B cell (primary cell): ENCODE results near the gene CPNE4. TPM values are rescaled to one million over a fixed set of nuclear protein-coding genes. Genes with fewer than 3 reads are reported as not detected.

Experiments
- ATAC-seq: fragments of 200-7000 bp; cut with Tn5 transposase; one replicate; pipeline ENCODE4 v1.10.0; 2021; ENCODE audit warnings: low read depth, mild to moderate bottlenecking, moderate number of reproducible peaks, moderate library complexity
- CTCF ChIA-PET: fragments of 350-600 bp; sonication (Branson Sonifier 250); formaldehyde crosslinking; loops from one replicate; lab custom pipeline; 2021; ENCODE audit warnings: antibody characterized with exemption, inconsistent platforms; lab: Charles Lee
- POLR2A ChIA-PET: fragments of 350-600 bp; sonication (Branson Sonifier 250); formaldehyde crosslinking; loops from one replicate; lab custom pipeline; 2021; ENCODE audit warnings: antibody characterized with exemption; lab: Charles Lee
- DNase-seq: peaks from one replicate; pipeline ENCODE4 v3.0.0; 2013
- H2AFZ ChIP-seq: 2 replicates; pipeline ENCODE4 v1.6.1; 2012; ENCODE audit warnings: mild to moderate bottlenecking, low read depth, low read length; ENCODE audit not compliant: insufficient read depth, poor library complexity, severe bottlenecking
- H3K27ac ChIP-seq, 2 donors: 1 replicate in 1 of 2; 2 replicates in 1 of 2; pipeline ENCODE4 v1.5.1; 2012 to 2013; ENCODE audit warnings: low read length in 2 of 2, mild to moderate bottlenecking in 2 of 2, moderate library complexity in 1 of 2
- H3K27me3 ChIP-seq, 4 experiments: fragments of 200-600 bp in 1 of 4; sonication (generic) in 1 of 4; replicated peaks in 1 of 4; 1 replicate in 2 of 4; 2 replicates in 2 of 4; pipeline versions ENCODE4 v1.6.1 to v1.7.0; 2013 to 2016; ENCODE audit warnings: low read length in 3 of 4, mild to moderate bottlenecking in 2 of 4, mixed read lengths in 1 of 4, moderate library complexity in 1 of 4; ENCODE audit not compliant: insufficient read depth in 4 of 4, control insufficient read depth in 3 of 4; ENCODE audit errors: control extremely low read depth in 1 of 4
- H3K36me3 ChIP-seq, 2 experiments: replicated peaks in 1 of 2; 1 replicate in 1 of 2; 2 replicates in 1 of 2; pipeline versions ENCODE4 v1.6.1 to v1.7.1; 2013; ENCODE audit warnings: low read length in 1 of 2; ENCODE audit not compliant: insufficient read depth in 2 of 2, control insufficient read depth in 1 of 2; ENCODE audit errors: control extremely low read depth in 1 of 2, extremely low read depth in 1 of 2
- H3K4me1 ChIP-seq, 2 donors: fragments of 200-600 bp in 1 of 2; sonication (generic) in 1 of 2; 1 replicate in 1 of 2; 2 replicates in 1 of 2; pipeline versions ENCODE4 v1.5.1 to v1.6.1; 2013 to 2017; ENCODE audit warnings: low read length in 2 of 2; ENCODE audit not compliant: control insufficient read depth in 2 of 2, insufficient read depth in 2 of 2
- H3K4me2 ChIP-seq: replicated peaks from 2 replicates; pipeline ENCODE3; 2012; ENCODE audit warnings: mild to moderate bottlenecking, low read depth, low read length; ENCODE audit not compliant: poor library complexity, severe bottlenecking
- H3K4me3 ChIP-seq, 5 experiments: fragments of 200-600 bp in 1 of 5; sonication (generic) in 1 of 5; 1 replicate in 3 of 5; 2 replicates in 2 of 5; pipeline versions ENCODE4 v1.5.1 to v1.7.0; 2011 to 2016; ENCODE audit warnings: low read length in 4 of 5, mild to moderate bottlenecking in 4 of 5, low read depth in 2 of 5, control low read depth in 1 of 5, moderate library complexity in 1 of 5; ENCODE audit not compliant: insufficient read depth in 1 of 5; ENCODE audit errors: control extremely low read depth in 1 of 5, extremely low read depth in 1 of 5
- H3K79me2 ChIP-seq: fragments of 200-600 bp; sonication (generic); one replicate; pipeline ENCODE4 v1.6.0; 2016; ENCODE audit warnings: low read length; ENCODE audit not compliant: control insufficient read depth, insufficient read depth
- H3K9ac ChIP-seq: fragments of 200-600 bp; sonication (generic); 2 replicates; pipeline ENCODE4 v1.6.1; 2017; ENCODE audit warnings: mild to moderate bottlenecking, low read length, moderate library complexity
- H3K9me3 ChIP-seq, 3 donors: one replicate each; pipeline versions ENCODE4 v1.6.1 to v1.7.1; 2013; ENCODE audit warnings: low read length in 2 of 3; ENCODE audit not compliant: control insufficient read depth in 2 of 3, insufficient read depth in 1 of 3; ENCODE audit errors: control extremely low read depth in 1 of 3
- H4K20me1 ChIP-seq: 2 replicates; pipeline ENCODE4 v1.6.0; 2012; ENCODE audit warnings: mild to moderate bottlenecking, low read length; ENCODE audit not compliant: insufficient read depth, control insufficient read depth, poor library complexity, severe bottlenecking
- H3K27ac Mint-ChIP-seq: one replicate; pipeline ENCODE4 v1.8.0; 2021; ENCODE audit warnings: mixed read lengths
- H3K27me3 Mint-ChIP-seq: one replicate; pipeline ENCODE4 v1.8.0; 2021; ENCODE audit warnings: mixed read lengths
- H3K4me1 Mint-ChIP-seq: one replicate; pipeline ENCODE4 v1.8.0; 2021; ENCODE audit warnings: mixed read lengths
- H3K4me3 Mint-ChIP-seq: one replicate; pipeline ENCODE4 v1.8.0; 2021; ENCODE audit warnings: mixed read lengths
- H3K9me3 Mint-ChIP-seq: one replicate; pipeline ENCODE4 v1.8.0; 2022; ENCODE audit warnings: mixed read lengths; ENCODE audit not compliant: insufficient read depth
- EZH2 ChIP-seq: IDR thresholded peaks from 2 replicates; pipeline ENCODE4 v1.6.1; 2012; ENCODE audit warnings: borderline replicate concordance, low read depth, mild to moderate bottlenecking, moderate library complexity, low read length; ENCODE audit not compliant: insufficient read depth, poor library complexity, severe bottlenecking
- WGBS: methylation state at CpG from one replicate; pipeline ENCODE4 v1.1.5; 2013; ENCODE audit warnings: missing lambda C conversion rate; ENCODE audit not compliant: insufficient coverage; 5-methylcytosine and 5-hydroxymethylcytosine counted together
- intact Hi-C: fragments of 100-400 bp; cut with micrococcal nuclease; formaldehyde crosslinking; loops from one replicate; pipeline ENCODE4 v1.10.0; 2022
- polyA plus RNA-seq: library from polyadenylated mRNA; depleted of rRNA; stranded (reverse); fragments of >200 nt; gene quantifications from 2 replicates; pipeline ENCODE4 v1.2.3, GENCODE V29; 2012
- total RNA-seq, 2 donors: library from RNA; stranded (reverse); fragments of 120-200 nt in 1 of 2; gene quantifications; 1 replicate in 1 of 2; 2 replicates in 1 of 2; pipeline versions ENCODE4 v1.2.3 to v1.2.4, GENCODE V29; 2013 to 2022
- TF ChIP-seq, protein P1 (sequence below): fragments of 200-600 bp; IDR thresholded peaks from one replicate; pipeline ENCODE4 v1.8.0; 2022; ENCODE audit warnings: antibody characterized with exemption, mild to moderate bottlenecking

The CPNE4 gene
- total and polyA plus RNA-seq, 2 donors (not counting 1 experiment from before 2014, with no cell fraction given): not detected

DNA sequence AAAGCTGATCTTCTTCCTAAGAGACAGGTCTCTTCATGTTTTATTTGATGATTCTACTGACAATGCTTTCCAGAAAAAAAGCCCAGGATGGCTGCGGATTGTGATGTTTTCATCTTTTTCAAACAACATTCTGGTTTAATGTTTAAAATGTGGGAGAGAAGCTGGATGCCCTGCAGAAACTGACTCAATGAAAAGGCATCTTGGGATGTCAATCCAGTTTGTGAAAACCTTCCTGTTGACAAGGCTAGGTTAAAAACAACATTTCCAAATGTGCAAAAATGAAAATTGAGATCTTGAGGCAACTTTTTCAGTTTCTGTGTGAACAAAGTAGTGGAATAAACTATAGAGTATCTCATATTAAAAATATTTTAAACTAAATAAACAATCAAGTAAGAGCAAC, 376.0 kb downstream of the CPNE4 start:
- intact Hi-C loops: no loop called here
- H3K4me1 Mint-ChIP-seq: no peaks in the 10 kb centered on the region
- H3K27me3 Mint-ChIP-seq: peaks cover 6% of the 10 kb centered on the region
- no peaks in the 10 kb centered on the region for H3K36me3 ChIP-seq
- no CpG with 5 or more reads among the region's 1 CpG for WGBS
- TF ChIP-seq EZH2: no peak
- no peak overlapping the region for H3K27ac ChIP-seq
- CTCF ChIA-PET: no interaction called here
- H3K4me3 ChIP-seq: no peak overlapping the region
- H3K79me2 ChIP-seq: no peaks in the 10 kb centered on the region
- no peak overlapping the region for H3K4me2 ChIP-seq
- no peaks in the 10 kb centered on the region for H3K4me1 ChIP-seq
- H3K27me3 ChIP-seq: no peaks in the 10 kb centered on the region
- ATAC-seq: no peak
- POLR2A ChIA-PET: no interaction called here
- H3K27ac Mint-ChIP-seq: no peak overlapping the region
- no peak overlapping the region for H3K4me3 Mint-ChIP-seq
- no peaks in the 10 kb centered on the region for H4K20me1 ChIP-seq
- no peak overlapping the region for H2AFZ ChIP-seq
- no peak overlapping the region for H3K9ac ChIP-seq
- H3K9me3 ChIP-seq: no peaks in the 10 kb centered on the region
- no peak for DNase-seq
- H3K9me3 Mint-ChIP-seq: peaks cover 3% of the 10 kb centered on the region

DNA sequence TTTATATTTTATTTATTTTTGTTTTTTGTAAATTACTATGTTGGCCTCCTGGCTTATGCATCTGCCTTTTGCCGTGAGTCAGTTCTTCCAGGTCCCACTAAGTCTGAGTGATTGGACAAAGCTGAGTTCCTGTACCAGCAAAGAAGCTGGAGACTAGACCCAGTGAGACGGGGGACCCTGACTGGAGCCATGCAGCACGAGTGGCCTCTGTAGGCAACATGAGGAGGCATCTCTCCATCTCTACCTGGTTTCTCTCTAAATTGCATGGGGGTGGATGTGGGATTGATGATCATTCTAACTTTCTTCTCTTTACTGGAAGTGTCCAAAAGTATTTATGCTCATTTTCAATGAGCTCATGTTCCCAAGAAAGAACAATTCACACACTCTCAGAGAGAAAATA, 376.7 kb downstream of the CPNE4 start:
- no peak overlapping the region for H3K27ac Mint-ChIP-seq
- Histone ChIP-seq H3K4me3 (no peak overlapping the region), H3K27me3 (no peaks in the 10 kb centered on the region), H3K79me2 (no peaks in the 10 kb centered on the region), H3K9ac (no peak overlapping the region), H3K4me1 (no peaks in the 10 kb centered on the region), H4K20me1 (no peaks in the 10 kb centered on the region), H3K36me3 (no peaks in the 10 kb centered on the region), H3K27ac (no peak overlapping the region), H2AFZ (no peak overlapping the region), H3K4me2 (no peak overlapping the region), H3K9me3 (no peaks in the 10 kb centered on the region)
- DNase-seq (no peak), ATAC-seq (no peak)
- CTCF ChIA-PET: no interaction called here
- WGBS: 100% methylated on average over 1 of the region's 3 CpGs
- intact Hi-C loops: no loop called here
- peaks cover 2% of the 10 kb centered on the region for H3K9me3 Mint-ChIP-seq
- no peak overlapping the region for H3K4me3 Mint-ChIP-seq
- H3K27me3 Mint-ChIP-seq: peaks cover 6% of the 10 kb centered on the region
- TF ChIP-seq EZH2: no peak
- TF ChIP-seq, protein P1, sequence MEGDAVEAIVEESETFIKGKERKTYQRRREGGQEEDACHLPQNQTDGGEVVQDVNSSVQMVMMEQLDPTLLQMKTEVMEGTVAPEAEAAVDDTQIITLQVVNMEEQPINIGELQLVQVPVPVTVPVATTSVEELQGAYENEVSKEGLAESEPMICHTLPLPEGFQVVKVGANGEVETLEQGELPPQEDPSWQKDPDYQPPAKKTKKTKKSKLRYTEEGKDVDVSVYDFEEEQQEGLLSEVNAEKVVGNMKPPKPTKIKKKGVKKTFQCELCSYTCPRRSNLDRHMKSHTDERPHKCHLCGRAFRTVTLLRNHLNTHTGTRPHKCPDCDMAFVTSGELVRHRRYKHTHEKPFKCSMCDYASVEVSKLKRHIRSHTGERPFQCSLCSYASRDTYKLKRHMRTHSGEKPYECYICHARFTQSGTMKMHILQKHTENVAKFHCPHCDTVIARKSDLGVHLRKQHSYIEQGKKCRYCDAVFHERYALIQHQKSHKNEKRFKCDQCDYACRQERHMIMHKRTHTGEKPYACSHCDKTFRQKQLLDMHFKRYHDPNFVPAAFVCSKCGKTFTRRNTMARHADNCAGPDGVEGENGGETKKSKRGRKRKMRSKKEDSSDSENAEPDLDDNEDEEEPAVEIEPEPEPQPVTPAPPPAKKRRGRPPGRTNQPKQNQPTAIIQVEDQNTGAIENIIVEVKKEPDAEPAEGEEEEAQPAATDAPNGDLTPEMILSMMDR: no peak
- POLR2A ChIA-PET: no interaction called here
- no peaks in the 10 kb centered on the region for H3K4me1 Mint-ChIP-seq
